K562 (cell line): ENCODE measurements around the gene TBX10.

Experiments used
- CTCF ChIP-seq, 3 experiments: IDR thresholded peaks in 2 of 3; conservative IDR thresholded peaks in 1 of 3; 2 replicates each; pipeline ENCODE4 v1.5.1; 2011 to 2012; ENCODE audit warnings: low read length in 3 of 3, mild to moderate bottlenecking in 3 of 3, control low read depth in 2 of 3, improper control_type of control experiment in 1 of 3, inconsistent platforms in 1 of 3, low read depth in 1 of 3, mixed read lengths in 1 of 3, moderate library complexity in 1 of 3; ENCODE audit not compliant: insufficient read depth in 2 of 3
- DIDO1 ChIP-seq: fragments of 450-650 bp; IDR thresholded peaks from 2 replicates; pipeline ENCODE4 v1.6.1; 2016; ENCODE audit warnings: low read depth, missing biosample characterization, missing genetic modification characterization
- ELK3 ChIP-seq: fragments of 450-650 bp; formaldehyde crosslinking; IDR thresholded peaks from 2 replicates; pipeline ENCODE4 v1.4.0; 2020; ENCODE audit warnings: mild to moderate bottlenecking
- ESRRA ChIP-seq: fragments of 450-650 bp; IDR thresholded peaks from 2 replicates; pipeline ENCODE4 v1.6.1; 2014; ENCODE audit warnings: low read depth, mild to moderate bottlenecking, moderate library complexity, borderline replicate concordance
- FOXA1 ChIP-seq: fragments of 450-650 bp; IDR thresholded peaks from 2 replicates; pipeline ENCODE4 v1.6.1; 2016; ENCODE audit warnings: mild to moderate bottlenecking, borderline replicate concordance
- HDAC2 ChIP-seq: fragments of 450-650 bp; IDR thresholded peaks from 2 replicates; pipeline ENCODE4 v1.6.1; 2016; ENCODE audit warnings: mild to moderate bottlenecking
- JUN ChIP-seq, 2 experiments: sonication (generic) in 1 of 2; formaldehyde crosslinking in 1 of 2; IDR thresholded peaks; 2 replicates each; pipeline versions ENCODE4 v1.6.1 to v1.8.0; 2012 to 2022; ENCODE audit warnings: borderline replicate concordance in 2 of 2, mild to moderate bottlenecking in 2 of 2, improper control_type of control experiment in 1 of 2, low read depth in 1 of 2, low read length in 1 of 2, missing genetic modification reagents in 1 of 2
- LCOR ChIP-seq: sonication (generic); formaldehyde crosslinking; IDR thresholded peaks from 2 replicates; pipeline ENCODE4 v1.8.0; 2022; ENCODE audit warnings: mild to moderate bottlenecking, missing genetic modification reagents
- NCOA2 ChIP-seq, 2 experiments: fragments of 450-650 bp; IDR thresholded peaks; 2 replicates each; pipeline ENCODE4 v1.6.1; 2018; ENCODE audit warnings: mild to moderate bottlenecking in 2 of 2, moderate library complexity in 1 of 2; ENCODE audit not compliant: partially characterized antibody in 2 of 2
- PKNOX1 ChIP-seq: fragments of 450-650 bp; IDR thresholded peaks from 2 replicates; pipeline ENCODE4 v1.6.1; 2016
- POLR2A ChIP-seq: fragments of 450-650 bp; conservative IDR thresholded peaks from 2 replicates; pipeline ENCODE4 v1.6.1; 2016
- SETDB1 ChIP-seq: IDR thresholded peaks from one replicate; pipeline ENCODE4 v1.6.1; 2012; ENCODE audit warnings: low read length, control low read depth, inconsistent platforms
- TARDBP ChIP-seq: fragments of 450-650 bp; IDR thresholded peaks from 2 replicates; pipeline ENCODE4 v1.6.1; 2016

- TF ChIP-seq PKNOX1 (no peak), POLR2A (no peak), TARDBP (no peak), NCOA2 (IDR thresholded peaks at IDR 0.05; ENCODE audit: partially characterized antibody in 2 of 2) (no peak), CTCF (IDR thresholded peaks at IDR 0.05 in 2 of 3, conservative IDR thresholded peaks at IDR 0.05 in 1 of 3; ENCODE audit: insufficient read depth in 2 of 3, low read depth in 1 of 3, low read length in 3 of 3) (no peak), JUN (IDR thresholded peaks at IDR 0.05; ENCODE audit: borderline replicate concordance, low read depth, low read length) (no peak), JUN (CRISPR knock-in tag; IDR thresholded peaks at IDR 0.05; ENCODE audit: borderline replicate concordance) (no peak), ELK3 (CRISPR knock-in tag) (no peak), DIDO1 (tag) (no peak), SETDB1 (no peak), HDAC2 (no peak), LCOR (no peak), ESRRA (no peak), FOXA1 (no peak)
These were observed 30.2 kb downstream of the TBX10 start for GRCh38 chr11:67609316-67609715.
